HG02852 (cell line): Measurements from ENCODE around the gene SLC4A7.
"Not testable (repeated sequence)": the region's sequence is repeated elsewhere in the genome, so short reads cannot be mapped to it uniquely, and the experiment has no call there.

Source experiments
- ATAC-seq: cut with Tn5 transposase; IDR thresholded peaks from one replicate; pipeline ENCODE4 v1.9.1; 2021; ENCODE audit warnings: mild to moderate bottlenecking, moderate library complexity; ENCODE audit not compliant: unreplicated experiment

SLC4A7 gene

GRCh38 chr3:27484015-27484844, at the start of gene SLC4A7:
TSS of gene SLC4A7 (minus strand) at chr3:27484384. CDS start at chr3:27484126, 258 bp downstream.
- peak; percentile 84 for ATAC-seq

- no peak for ATAC-seq
These were observed 49.0 kb upstream of the SLC4A7 start for GRCh38 chr3:27533261-27533607.

GRCh38 chr3:27532426-27533260, 48.5 kb upstream of the SLC4A7 start:
- no peak for ATAC-seq

- ATAC-seq: not testable (repeated sequence)
These were observed 47.1 kb upstream of the SLC4A7 start for GRCh38 chr3:27531193-27531751.

GRCh38 chr3:27528791-27529190, 44.6 kb upstream of the SLC4A7 start:
- no peak for ATAC-seq

- ATAC-seq: peak; percentile 52
These were observed 42.6 kb upstream of the SLC4A7 start for GRCh38 chr3:27526614-27527315.

GRCh38 chr3:27521872-27522265, 37.7 kb upstream of the SLC4A7 start:
- ATAC-seq: no peak

- no peak for ATAC-seq
These were observed 37.1 kb upstream of the SLC4A7 start for GRCh38 chr3:27521179-27521871.

- no peak for ATAC-seq
These were observed 27.7 kb upstream of the SLC4A7 start for GRCh38 chr3:27511724-27512422.

- no peak for ATAC-seq
These were observed 25.2 kb upstream of the SLC4A7 start for GRCh38 chr3:27509376-27509775.

- ATAC-seq: no peak
These were observed 24.2 kb upstream of the SLC4A7 start for GRCh38 chr3:27508424-27508823.

- no peak for ATAC-seq
These were observed 23.5 kb upstream of the SLC4A7 start for GRCh38 chr3:27507515-27508266.

- ATAC-seq: no peak
These were observed 22.9 kb upstream of the SLC4A7 start for GRCh38 chr3:27507111-27507510.

- ATAC-seq: no peak
These were observed 20.6 kb upstream of the SLC4A7 start for GRCh38 chr3:27504749-27505148.

GRCh38 chr3:27503526-27503925, 19.3 kb upstream of the SLC4A7 start:
- no peak for ATAC-seq

GRCh38 chr3:27501759-27502158, 17.6 kb upstream of the SLC4A7 start:
- no peak for ATAC-seq

- no peak for ATAC-seq
These were observed 16.8 kb upstream of the SLC4A7 start for GRCh38 chr3:27500986-27501385.

GRCh38 chr3:27500035-27500434, 15.9 kb upstream of the SLC4A7 start:
- ATAC-seq: no peak

GRCh38 chr3:27494784-27495183, 10.6 kb upstream of the SLC4A7 start:
- ATAC-seq: no peak
